Measurements from ENCODE around the gene ARRB2.

Gene ARRB2

DNA sequence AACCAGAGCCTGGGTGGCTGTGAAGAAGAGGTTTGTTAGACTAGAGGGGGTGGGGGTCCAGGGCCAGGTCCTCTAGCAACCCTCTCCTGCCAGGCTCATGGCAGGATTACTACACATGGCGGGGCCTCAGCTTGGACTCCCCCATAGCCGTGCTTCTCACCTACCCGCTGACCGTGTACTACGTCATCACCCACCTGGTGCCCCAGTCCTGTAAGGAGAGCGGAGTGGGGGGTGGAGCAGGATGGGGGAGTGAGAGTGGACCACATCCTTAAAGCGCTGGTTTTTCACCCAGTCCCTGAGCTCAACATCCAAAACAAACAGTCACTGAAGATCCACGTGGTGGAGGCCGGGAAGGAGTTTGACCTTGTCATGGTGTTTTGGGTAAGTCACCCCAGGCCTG is 33.5 kb downstream of the ARRB2 start:
- H3K4me1 ChIP-seq (ENCODE audit: insufficient read depth, low read length) = no peaks in the 10 kb centered on the region

DNA sequence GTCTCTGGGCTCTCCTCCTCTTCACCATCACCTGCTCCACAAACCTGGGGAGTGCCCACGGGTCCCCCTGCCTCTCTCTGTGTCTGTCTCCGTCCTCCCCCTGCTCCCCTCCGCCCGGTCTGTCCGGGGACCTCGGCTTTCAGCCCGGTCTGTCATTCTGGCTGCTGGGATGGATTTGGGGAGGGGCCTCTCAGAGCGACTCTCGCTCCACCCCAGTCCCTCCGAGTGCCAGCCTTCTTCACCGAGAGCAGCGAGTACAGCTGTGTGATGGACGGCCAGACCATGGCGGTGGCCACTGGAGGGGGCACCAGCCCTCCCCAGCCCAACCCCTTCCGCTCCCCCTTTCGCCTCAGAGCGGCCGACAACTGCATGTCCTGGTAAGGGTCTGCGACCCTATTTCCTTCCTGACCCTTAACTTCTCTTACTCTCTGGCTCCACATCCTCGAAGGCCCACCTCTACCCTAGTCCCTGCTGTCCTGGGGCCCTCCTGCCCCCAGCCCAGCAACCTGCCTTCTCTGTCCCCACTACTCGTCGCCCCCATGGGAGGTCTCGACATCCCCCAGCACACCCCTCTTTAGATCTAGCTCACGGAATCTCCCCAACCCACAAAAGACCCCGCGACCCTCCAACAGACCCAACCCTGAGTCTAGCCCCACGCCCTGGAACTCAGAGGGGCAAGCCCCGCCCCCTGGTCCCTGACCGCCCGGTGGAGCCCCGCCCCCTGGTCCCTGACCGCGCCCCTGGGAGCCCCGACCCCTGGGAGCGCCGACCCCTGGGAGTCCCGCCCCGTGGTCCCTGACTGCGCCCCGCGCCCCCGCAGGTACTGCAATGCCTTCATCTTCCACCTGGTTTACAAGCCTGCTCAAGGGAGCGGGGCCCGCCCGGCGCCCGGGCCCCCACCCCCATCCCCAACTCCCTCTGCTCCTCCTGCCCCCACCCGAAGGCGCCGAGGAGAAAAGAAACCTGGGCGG is 34.9 kb downstream of the ARRB2 start:
- H3K36me3 ChIP-seq (ENCODE audit: insufficient read depth, low read length) = no peaks in the 10 kb centered on the region
- H3K9me3 ChIP-seq (ENCODE audit: control insufficient read depth, insufficient read depth, low read length) = no peaks in the 10 kb centered on the region
- peak overlapping the region; percentile 69; the same call in 1 of the 2 replicates for H3K9ac ChIP-seq (ENCODE audit: low read depth, low read length)
- no peaks in the 10 kb centered on the region for H3K4me1 ChIP-seq (ENCODE audit: insufficient read depth, low read length)

More for the DNA sequence above, 33.5 kb downstream of the ARRB2 start:
- H3K9ac ChIP-seq (ENCODE audit: low read depth, low read length) = no peak overlapping the region
- H3K36me3 ChIP-seq (ENCODE audit: insufficient read depth, low read length) = no peaks in the 10 kb centered on the region
- no peaks in the 10 kb centered on the region for H3K9me3 ChIP-seq (ENCODE audit: control insufficient read depth, insufficient read depth, low read length)

GRCh38 chr17:4747847-4748246 is 37.4 kb downstream of the ARRB2 start:
- Histone ChIP-seq H3K36me3 (ENCODE audit: insufficient read depth, low read length) (no peaks in the 10 kb centered on the region), H3K9me3 (ENCODE audit: control insufficient read depth, insufficient read depth, low read length) (no peaks in the 10 kb centered on the region), H3K4me1 (ENCODE audit: insufficient read depth, low read length) (no peaks in the 10 kb centered on the region), H3K9ac (ENCODE audit: low read depth, low read length) (no peak overlapping the region)

- Histone ChIP-seq H3K9me3 (ENCODE audit: control insufficient read depth, insufficient read depth, low read length) (no peaks in the 10 kb centered on the region), H3K36me3 (ENCODE audit: insufficient read depth, low read length) (no peaks in the 10 kb centered on the region), H3K4me1 (ENCODE audit: insufficient read depth, low read length) (no peaks in the 10 kb centered on the region), H3K9ac (ENCODE audit: low read depth, low read length) (no peak overlapping the region)
Observed at GRCh38 chr17:4748686-4749085, 38.3 kb downstream of the ARRB2 start.

DNA sequence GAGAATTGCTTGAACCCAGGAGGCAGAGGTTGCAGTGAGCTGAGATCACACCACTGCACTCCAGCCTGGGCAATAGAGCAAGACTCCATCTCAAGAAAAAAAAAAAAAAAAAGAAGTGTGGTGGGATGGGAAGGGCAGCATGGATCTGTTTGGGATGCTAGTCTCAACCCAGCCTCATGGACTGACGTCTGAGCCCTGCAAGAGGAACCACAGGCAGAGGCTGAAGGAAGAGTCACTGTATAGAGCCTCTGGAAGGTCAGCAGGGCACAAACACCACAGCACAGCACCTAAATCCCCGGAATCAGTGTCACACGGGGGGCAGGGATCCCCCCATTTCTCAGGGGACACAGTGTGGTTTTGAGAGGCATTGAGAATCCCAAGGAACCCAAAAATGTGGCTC is 40.2 kb downstream of the ARRB2 start:
- no peaks in the 10 kb centered on the region for H3K36me3 ChIP-seq (ENCODE audit: insufficient read depth, low read length)

GRCh38 chr17:4751932-4752331 is 41.5 kb downstream of the ARRB2 start:
- no peaks in the 10 kb centered on the region for H3K9me3 ChIP-seq (ENCODE audit: control insufficient read depth, insufficient read depth, low read length)
- no peak overlapping the region for H3K9ac ChIP-seq (ENCODE audit: low read depth, low read length)
- H3K36me3 ChIP-seq (ENCODE audit: insufficient read depth, low read length) = no peaks in the 10 kb centered on the region
- no peaks in the 10 kb centered on the region for H3K4me1 ChIP-seq (ENCODE audit: insufficient read depth, low read length)

More for the DNA sequence above, 40.2 kb downstream of the ARRB2 start:
- no peaks in the 10 kb centered on the region for H3K4me1 ChIP-seq (ENCODE audit: insufficient read depth, low read length)
- H3K9me3 ChIP-seq (ENCODE audit: control insufficient read depth, insufficient read depth, low read length) = no peaks in the 10 kb centered on the region
- no peak overlapping the region for H3K9ac ChIP-seq (ENCODE audit: low read depth, low read length)

DNA sequence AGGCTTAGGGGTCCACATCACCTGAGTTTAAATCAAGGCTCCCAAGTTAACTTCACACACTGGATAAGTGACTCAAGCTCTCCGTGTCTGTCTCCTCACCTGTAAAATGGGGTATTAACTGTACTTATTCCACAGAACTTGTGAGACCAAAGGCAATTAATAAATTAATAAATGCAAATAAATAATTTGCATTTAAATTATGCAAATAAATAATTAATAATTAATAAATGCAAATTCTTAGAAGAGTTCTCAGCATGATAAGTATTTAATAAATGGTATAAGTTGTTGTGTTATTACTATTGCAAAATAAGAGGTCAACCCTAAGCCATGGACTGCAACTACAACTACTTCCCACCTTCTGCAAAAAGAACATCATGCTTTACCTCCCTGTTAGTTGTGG is 43.0 kb downstream of the ARRB2 start:
- no peaks in the 10 kb centered on the region for H3K9me3 ChIP-seq (ENCODE audit: control insufficient read depth, insufficient read depth, low read length)
- no peaks in the 10 kb centered on the region for H3K4me1 ChIP-seq (ENCODE audit: insufficient read depth, low read length)
- no peaks in the 10 kb centered on the region for H3K36me3 ChIP-seq (ENCODE audit: insufficient read depth, low read length)
- H3K9ac ChIP-seq (ENCODE audit: low read depth, low read length) = no peak overlapping the region

DNA sequence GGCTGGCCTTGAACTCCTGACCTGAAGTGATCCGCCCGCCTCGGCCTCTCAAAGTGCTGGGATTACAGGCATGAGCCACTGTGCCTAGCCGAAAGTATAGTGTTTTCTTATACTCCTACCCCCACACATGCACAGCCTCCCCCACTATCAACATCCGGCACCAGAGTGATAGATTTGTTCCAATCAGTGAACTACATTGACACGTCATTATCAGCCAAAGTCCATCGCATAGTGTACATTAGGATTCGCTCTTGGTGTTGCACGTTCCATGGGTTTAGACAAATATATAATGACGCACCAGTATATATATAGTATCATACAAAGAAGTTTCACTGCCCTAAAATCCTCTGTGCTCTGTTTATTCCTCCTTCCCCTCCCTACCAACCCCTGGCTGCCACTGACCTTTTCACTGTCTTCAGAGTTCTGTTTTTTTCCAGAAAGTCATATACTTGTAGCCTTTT is 49.4 kb downstream of the ARRB2 start:
- Histone ChIP-seq H3K36me3 (ENCODE audit: insufficient read depth, low read length) (no peaks in the 10 kb centered on the region), H3K4me1 (ENCODE audit: insufficient read depth, low read length) (no peaks in the 10 kb centered on the region), H3K9me3 (ENCODE audit: control insufficient read depth, insufficient read depth, low read length) (no peaks in the 10 kb centered on the region), H3K9ac (ENCODE audit: low read depth, low read length) (no peak overlapping the region)

- no peaks in the 10 kb centered on the region for H3K4me1 ChIP-seq (ENCODE audit: insufficient read depth, low read length)
- no peaks in the 10 kb centered on the region for H3K9me3 ChIP-seq (ENCODE audit: control insufficient read depth, insufficient read depth, low read length)
- no peak overlapping the region for H3K9ac ChIP-seq (ENCODE audit: low read depth, low read length)
- no peaks in the 10 kb centered on the region for H3K36me3 ChIP-seq (ENCODE audit: insufficient read depth, low read length)
Observed at GRCh38 chr17:4764595-4764994, 54.2 kb downstream of the ARRB2 start.

- no peak overlapping the region for H3K9ac ChIP-seq (ENCODE audit: low read depth, low read length)
- H3K36me3 ChIP-seq (ENCODE audit: insufficient read depth, low read length) = no peaks in the 10 kb centered on the region
- H3K9me3 ChIP-seq (ENCODE audit: control insufficient read depth, insufficient read depth, low read length) = no peaks in the 10 kb centered on the region
- no peaks in the 10 kb centered on the region for H3K4me1 ChIP-seq (ENCODE audit: insufficient read depth, low read length)
Observed at GRCh38 chr17:4766201-4766600, 55.8 kb downstream of the ARRB2 start.

GRCh38 chr17:4766723-4767122 is 56.3 kb downstream of the ARRB2 start:
- H3K4me1 ChIP-seq (ENCODE audit: insufficient read depth, low read length) = no peaks in the 10 kb centered on the region
- H3K9me3 ChIP-seq (ENCODE audit: control insufficient read depth, insufficient read depth, low read length) = no peaks in the 10 kb centered on the region
- no peak overlapping the region for H3K9ac ChIP-seq (ENCODE audit: low read depth, low read length)
- no peaks in the 10 kb centered on the region for H3K36me3 ChIP-seq (ENCODE audit: insufficient read depth, low read length)

DNA sequence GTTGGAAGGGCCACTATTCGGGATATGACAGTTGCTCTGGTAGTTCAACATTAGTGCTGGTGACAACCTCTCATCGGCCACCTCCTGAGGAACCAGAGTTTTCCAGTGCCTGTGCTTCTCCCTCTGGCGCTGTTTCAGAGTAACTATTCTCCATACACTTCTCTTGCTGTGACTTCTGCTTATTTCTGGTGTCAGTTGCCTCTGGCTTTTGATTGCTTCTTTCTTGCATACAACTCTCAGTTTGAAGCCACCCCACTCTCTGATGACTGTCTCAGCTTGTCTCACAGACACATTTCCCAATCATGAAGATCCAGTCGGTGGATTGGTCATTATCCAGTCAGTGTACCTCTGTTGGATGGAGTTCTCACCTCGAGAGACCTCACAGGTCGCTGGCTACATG is 57.9 kb downstream of the ARRB2 start:
- H3K9ac ChIP-seq (ENCODE audit: low read depth, low read length) = no peak overlapping the region
- H3K36me3 ChIP-seq (ENCODE audit: insufficient read depth, low read length) = no peaks in the 10 kb centered on the region
- no peaks in the 10 kb centered on the region for H3K4me1 ChIP-seq (ENCODE audit: insufficient read depth, low read length)
- H3K9me3 ChIP-seq (ENCODE audit: control insufficient read depth, insufficient read depth, low read length) = no peaks in the 10 kb centered on the region

DNA sequence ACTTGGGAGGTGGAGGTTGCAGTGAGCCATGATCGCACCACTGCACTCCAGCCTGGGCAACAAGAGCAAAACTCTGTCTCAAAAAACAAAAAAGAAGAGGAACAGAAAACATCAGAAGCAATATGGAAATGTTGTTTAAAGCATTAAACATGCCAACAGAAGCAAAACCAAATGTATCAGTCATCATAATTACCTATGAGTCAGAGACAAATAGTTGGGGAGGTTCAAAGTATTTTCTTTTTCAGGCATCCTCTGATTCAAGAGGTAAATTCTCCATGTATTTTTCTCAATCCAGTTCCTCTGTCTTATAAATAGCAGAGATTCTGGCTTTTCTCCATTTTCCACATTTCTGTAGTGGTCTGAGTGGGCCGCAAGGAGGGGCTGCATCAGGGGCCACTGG is 59.2 kb downstream of the ARRB2 start:
- H3K9me3 ChIP-seq (ENCODE audit: control insufficient read depth, insufficient read depth, low read length) = no peaks in the 10 kb centered on the region
- no peaks in the 10 kb centered on the region for H3K36me3 ChIP-seq (ENCODE audit: insufficient read depth, low read length)
- H3K9ac ChIP-seq (ENCODE audit: low read depth, low read length) = no peak overlapping the region
- H3K4me1 ChIP-seq (ENCODE audit: insufficient read depth, low read length) = no peaks in the 10 kb centered on the region

All from ES-I3 (cell line).